Panc1 (cell line): Measurements from ENCODE around the gene KDM4B. TPM values are rescaled to one million over a fixed set of nuclear protein-coding genes. Genes with fewer than 3 reads are reported as not detected.

Experiments
- ATAC-seq: fragments of 200-7000 bp; cut with Tn5 transposase; 2 replicates; pipeline ENCODE4 v1.9.1; 2020; ENCODE audit warnings: mild to moderate bottlenecking, moderate library complexity
- BruUV-seq: library from RNA; stranded (reverse); fragments of 400-500 nt; replicated peaks from 2 replicates; lab custom pipeline; 2021; lab: Mats Ljungman, UMichigan
- CTCF ChIA-PET: fragments of 300-600 bp; sonication (Branson Sonifier 250); formaldehyde crosslinking; loops from one replicate; lab custom pipeline; 2022; ENCODE audit warnings: antibody characterized with exemption; lab: Charles Lee
- POLR2A ChIA-PET: fragments of 300-600 bp; sonication (Branson Sonifier 250); formaldehyde crosslinking; loops from one replicate; lab custom pipeline; 2022; ENCODE audit warnings: antibody characterized with exemption; lab: Charles Lee
- DNase-seq: peaks from one replicate; pipeline ENCODE4 v3.0.0-alpha.2; 2010; ENCODE audit warnings: low read depth, low spot score
- H3K27ac ChIP-seq: 2 replicates; pipeline ENCODE4 v1.5.1; 2011; ENCODE audit warnings: mild to moderate bottlenecking, low read length, inconsistent platforms
- H3K27me3 ChIP-seq: fragments of 200-500 bp; sonication (Bioruptor generic); 2 replicates; pipeline ENCODE4 v1.6.0; 2014; ENCODE audit warnings: low read length, inconsistent platforms; ENCODE audit not compliant: control insufficient read depth, insufficient read depth
- H3K36me3 ChIP-seq: fragments of 200-500 bp; sonication (Bioruptor generic); 2 replicates; pipeline ENCODE4 v1.5.1; 2014; ENCODE audit warnings: inconsistent platforms, mild to moderate bottlenecking, low read length, moderate library complexity; ENCODE audit not compliant: control insufficient read depth, insufficient read depth
- H3K4me1 ChIP-seq: 2 replicates; pipeline ENCODE4 v1.5.1; 2011; ENCODE audit warnings: inconsistent platforms, mild to moderate bottlenecking, low read length, moderate library complexity; ENCODE audit not compliant: control insufficient read depth, insufficient read depth
- H3K4me3 ChIP-seq, 2 experiments: 2 replicates each; pipeline ENCODE4 v1.5.1; 2011 to 2012; ENCODE audit warnings: low read depth in 2 of 2, low read length in 2 of 2, mild to moderate bottlenecking in 2 of 2, inconsistent platforms in 1 of 2, moderate library complexity in 1 of 2
- H3K9me3 ChIP-seq: fragments of 200-500 bp; sonication (Bioruptor generic); 2 replicates; pipeline ENCODE4 v1.5.1; 2014; ENCODE audit warnings: low read depth, mild to moderate bottlenecking, inconsistent platforms, low read length, moderate library complexity; ENCODE audit not compliant: control insufficient read depth, insufficient read depth
- CTCF ChIP-seq: fragments of 450-650 bp; IDR thresholded peaks from 2 replicates; pipeline ENCODE4 v1.5.1; 2017; ENCODE audit warnings: mild to moderate bottlenecking
- POLR2AphosphoS5 ChIP-seq: IDR thresholded peaks from 2 replicates; pipeline ENCODE4 v1.6.1; 2012; ENCODE audit warnings: mild to moderate bottlenecking, low read depth, low read length, moderate library complexity
- REST ChIP-seq, 2 experiments: IDR thresholded peaks; 2 replicates each; pipeline ENCODE4 v1.6.1; 2011 to 2012; ENCODE audit warnings: low read depth in 2 of 2, control low read depth in 1 of 2, low read length in 1 of 2, mild to moderate bottlenecking in 1 of 2, moderate library complexity in 1 of 2; ENCODE audit not compliant: insufficient read depth in 1 of 2
- SIN3A ChIP-seq: IDR thresholded peaks from 2 replicates; pipeline ENCODE4 v1.6.1; 2012; ENCODE audit warnings: low read depth, mild to moderate bottlenecking, low read length, moderate library complexity, borderline replicate concordance; ENCODE audit not compliant: insufficient read depth
- TCF7L2 ChIP-seq: IDR thresholded peaks from 2 replicates; pipeline ENCODE4 v1.6.1; 2011; ENCODE audit warnings: mild to moderate bottlenecking, low read depth, low read length, inconsistent platforms
- in situ Hi-C: cut with HindIII; loops from 2 replicates; pipeline ENCODE4 v1.10.0; 2016; ENCODE audit warnings: low sequenced_read_pairs, low pct_unique_long_range_greater_than_20kb
- intact Hi-C: fragments of 100-400 bp; cut with micrococcal nuclease; formaldehyde crosslinking; loops from one replicate; pipeline ENCODE4 v1.10.0; 2022; ENCODE audit not compliant: unreplicated experiment
- total RNA-seq: library from RNA; stranded (reverse); gene quantifications from one replicate; pipeline ENCODE4 v1.2.1, GENCODE V29; 2021; ENCODE audit not compliant: unreplicated experiment

KDM4B gene
- total RNA-seq, 1 experiment from 2014 or later = 18.4 TPM

- ChIA-PET POLR2A (no interaction called here), CTCF (no interaction called here)
- DNase-seq = no peak
- Histone ChIP-seq H3K4me1 (no peaks in the 10 kb centered on the region), H3K27ac (no peak overlapping the region), H3K9me3 (no peaks in the 10 kb centered on the region), H3K36me3 (no peaks in the 10 kb centered on the region), H3K27me3 (no peaks in the 10 kb centered on the region), H3K4me3 (no peak overlapping the region)
- TF ChIP-seq CTCF = no peak
- no peak for TF ChIP-seq REST (IDR thresholded peaks at IDR 0.05; ENCODE audit: insufficient read depth in 1 of 2, low read depth in 2 of 2, low read length in 1 of 2)
- TF ChIP-seq SIN3A = no peak
- TF ChIP-seq POLR2AphosphoS5 = no peak
- no peak for TF ChIP-seq TCF7L2
- intact Hi-C loops = no loop called here
- in situ Hi-C loops = no loop called here
- BruUV-seq = no TSS peak
- no peak for ATAC-seq
These were observed 27.8 kb downstream of the KDM4B start for GRCh38 chr19:4996701-4997100.

GRCh38 chr19:4997297-4997696 is 28.4 kb downstream of the KDM4B start:
- ATAC-seq (no peak), DNase-seq (no peak)
- Histone ChIP-seq H3K4me1 (peaks cover 4% of the 10 kb centered on the region; the same call in 1 of the 2 replicates), H3K27me3 (no peaks in the 10 kb centered on the region), H3K27ac (no peak overlapping the region), H3K4me3 (no peak overlapping the region), H3K36me3 (no peaks in the 10 kb centered on the region), H3K9me3 (no peaks in the 10 kb centered on the region)
- POLR2A ChIA-PET = no interaction called here
- CTCF ChIA-PET = no interaction called here
- BruUV-seq = no TSS peak
- intact Hi-C loops (no loop called here), in situ Hi-C loops (no loop called here)
- TF ChIP-seq POLR2AphosphoS5 = no peak
- no peak for TF ChIP-seq SIN3A
- TF ChIP-seq TCF7L2 = no peak
- TF ChIP-seq REST (IDR thresholded peaks at IDR 0.05; ENCODE audit: insufficient read depth in 1 of 2, low read depth in 2 of 2, low read length in 1 of 2) = no peak
- TF ChIP-seq CTCF = no peak
